HEK293 (cell line): Measurements from ENCODE around the gene ANKRD23.

Experiments used
- CTCF ChIA-PET: fragments of 350-600 bp; formaldehyde crosslinking; extraction: SDS; loops from one replicate; lab custom pipeline; 2021; ENCODE audit warnings: antibody characterized with exemption; lab: Yijun Ruan, JAX
- POLR2A ChIA-PET: fragments of 300-600 bp; formaldehyde crosslinking; extraction: SDS; loops from one replicate; lab custom pipeline; 2020; ENCODE audit warnings: antibody characterized with exemption, inconsistent platforms; lab: Yijun Ruan, JAX
- H3K27ac ChIP-seq: fragments of 200-500 bp; sonication (Bioruptor generic); 2 replicates; pipeline ENCODE4 v1.5.1; 2014; ENCODE audit warnings: low read depth, low read length, control low read depth, inconsistent platforms; ENCODE audit errors: extremely low read depth
- H3K36me3 ChIP-seq, 2 experiments: fragments of 200-500 bp in 1 of 2; sonication (Bioruptor generic) in 1 of 2; 1 replicate in 1 of 2; 2 replicates in 1 of 2; pipeline ENCODE4 v1.5.1; 2014 to 2017; ENCODE audit warnings: inconsistent platforms in 2 of 2, low read length in 2 of 2; ENCODE audit not compliant: control insufficient read depth in 2 of 2, insufficient read depth in 1 of 2
- H3K4me1 ChIP-seq: fragments of 200-500 bp; sonication (Bioruptor generic); 2 replicates; pipeline ENCODE4 v1.5.1; 2014; ENCODE audit warnings: mild to moderate bottlenecking, low read length, inconsistent platforms; ENCODE audit not compliant: control insufficient read depth, insufficient read depth
- H3K4me3 ChIP-seq: 2 replicates; pipeline ENCODE4 v1.5.1; 2011; ENCODE audit warnings: low read depth, mild to moderate bottlenecking, control low read depth, low read length, moderate library complexity
- H3K9me3 ChIP-seq: fragments of 200-500 bp; sonication (Bioruptor generic); 2 replicates; pipeline ENCODE4 v1.5.1; 2014; ENCODE audit warnings: low read depth, low read length, inconsistent platforms; ENCODE audit not compliant: control insufficient read depth, insufficient read depth
- HOXA7 ChIP-seq: sonication (generic); formaldehyde crosslinking; IDR thresholded peaks from 2 replicates; pipeline ENCODE4 v1.8.1; 2022; ENCODE audit warnings: missing genetic modification reagents, borderline replicate concordance
- MEIS1 ChIP-seq: sonication (generic); formaldehyde crosslinking; IDR thresholded peaks from 2 replicates; pipeline ENCODE4 v1.8.1; 2022; ENCODE audit warnings: missing genetic modification reagents, mild to moderate bottlenecking, borderline replicate concordance
- OSR2 ChIP-seq: fragments of 450-650 bp; formaldehyde crosslinking; IDR thresholded peaks from 2 replicates; pipeline ENCODE4 v1.5.1; 2016; ENCODE audit warnings: missing biosample characterization, missing genetic modification characterization
- ZBTB21 ChIP-seq: fragments of 450-650 bp; formaldehyde crosslinking; IDR thresholded peaks from 2 replicates; pipeline ENCODE4 v1.5.1; 2017; ENCODE audit warnings: missing biosample characterization, missing genetic modification characterization
- ZBTB48 ChIP-seq: fragments of 450-650 bp; formaldehyde crosslinking; IDR thresholded peaks from 2 replicates; pipeline ENCODE4 v1.5.1; 2016; ENCODE audit warnings: missing biosample characterization, missing genetic modification characterization
- ZBTB7A ChIP-seq: fragments of 450-650 bp; formaldehyde crosslinking; IDR thresholded peaks from 2 replicates; pipeline ENCODE4 v1.5.1; 2016; ENCODE audit warnings: low read depth, missing biosample characterization, missing genetic modification characterization
- ZBTB8A ChIP-seq: fragments of 450-650 bp; formaldehyde crosslinking; IDR thresholded peaks from 2 replicates; pipeline ENCODE4 v1.5.1; 2016; ENCODE audit warnings: missing biosample characterization, missing genetic modification characterization
- ZIC2 ChIP-seq: fragments of 450-650 bp; formaldehyde crosslinking; IDR thresholded peaks from 2 replicates; pipeline ENCODE4 v1.5.1; 2016; ENCODE audit warnings: missing biosample characterization, missing genetic modification characterization
- ZNF169 ChIP-seq: fragments of 450-650 bp; formaldehyde crosslinking; IDR thresholded peaks from 2 replicates; pipeline ENCODE4 v1.5.1; 2016; ENCODE audit warnings: missing biosample characterization, missing genetic modification characterization
- ZNF221 ChIP-seq: fragments of 450-650 bp; formaldehyde crosslinking; IDR thresholded peaks from 2 replicates; pipeline ENCODE4 v1.5.1; 2017; ENCODE audit warnings: missing biosample characterization, missing genetic modification characterization, borderline replicate concordance
- ZNF324 ChIP-seq: fragments of 450-650 bp; formaldehyde crosslinking; IDR thresholded peaks from 2 replicates; pipeline ENCODE4 v1.5.1; 2016; ENCODE audit warnings: missing biosample characterization, missing genetic modification characterization
- ZNF48 ChIP-seq: fragments of 450-650 bp; formaldehyde crosslinking; IDR thresholded peaks from 2 replicates; pipeline ENCODE4 v1.5.1; 2016; ENCODE audit warnings: missing biosample characterization, missing genetic modification characterization
- ZNF513 ChIP-seq: fragments of 450-650 bp; IDR thresholded peaks from 2 replicates; pipeline ENCODE4 v1.5.1; 2018; ENCODE audit warnings: missing biosample characterization, missing genetic modification characterization
- ZNF580 ChIP-seq: fragments of 450-650 bp; formaldehyde crosslinking; IDR thresholded peaks from 2 replicates; pipeline ENCODE4 v1.5.1; 2016; ENCODE audit warnings: missing biosample characterization, missing genetic modification characterization
- ZNF600 ChIP-seq: fragments of 450-650 bp; formaldehyde crosslinking; IDR thresholded peaks from 2 replicates; pipeline ENCODE4 v1.5.1; 2016; ENCODE audit warnings: missing biosample characterization, missing genetic modification characterization
- ZNF701 ChIP-seq: fragments of 450-650 bp; formaldehyde crosslinking; IDR thresholded peaks from 2 replicates; pipeline ENCODE4 v1.5.1; 2016; ENCODE audit warnings: missing biosample characterization, missing genetic modification characterization
- ZNF843 ChIP-seq: fragments of 450-650 bp; formaldehyde crosslinking; IDR thresholded peaks from 2 replicates; pipeline ENCODE4 v1.5.1; 2016; ENCODE audit warnings: missing biosample characterization, missing genetic modification characterization
- TF ChIP-seq, protein P1 (sequence below): fragments of 450-650 bp; formaldehyde crosslinking; IDR thresholded peaks from 2 replicates; pipeline ENCODE4 v1.5.1; 2016; ENCODE audit warnings: missing biosample characterization, missing genetic modification characterization
- TF ChIP-seq, protein P2 (sequence below): fragments of 450-650 bp; formaldehyde crosslinking; IDR thresholded peaks from 2 replicates; pipeline ENCODE4 v1.5.1; 2016; ENCODE audit warnings: missing biosample characterization, missing genetic modification characterization
- TF ChIP-seq, protein P3 (sequence below): fragments of 450-650 bp; formaldehyde crosslinking; IDR thresholded peaks from 2 replicates; pipeline ENCODE4 v1.5.1; 2016; ENCODE audit warnings: missing biosample characterization, missing genetic modification characterization, low read depth

The ANKRD23 gene

GRCh38 chr2:96841701-96842495, 1.9 kb downstream of the ANKRD23 start:
- 0 out of 2 replicates have a peak, but pooled peaks have one; percentile 13 for TF ChIP-seq ZNF600 (tag by site-specific recombination)
- peak; percentile 43 for TF ChIP-seq ZIC2 (tag by site-specific recombination)
- no peak for TF ChIP-seq MEIS1
- Histone ChIP-seq H3K27ac (no peak overlapping the region), H3K4me3 (no peak overlapping the region), H3K36me3 (peaks cover 5 to 45% of the 10 kb centered on the region in 2 experiments; a peak in 2 of 3 replicates), H3K9me3 (no peaks in the 10 kb centered on the region), H3K4me1 (no peaks in the 10 kb centered on the region)
- CTCF ChIA-PET, result interaction anchor here (2.1 kb wide), 1 partner anchor 16 kb away, joined by 5 read pairs; the partner anchor contains the start of gene ANKRD39
- POLR2A ChIA-PET, result interaction anchor here (2.3 kb wide), 1 partner anchor 16 kb away, joined by 11 read pairs; the partner anchor contains the start of gene ANKRD39

- Histone ChIP-seq H3K9me3 (no peaks in the 10 kb centered on the region), H3K4me3 (no peak overlapping the region), H3K36me3 (peaks cover 4 to 44% of the 10 kb centered on the region in 2 experiments), H3K27ac (no peak overlapping the region), H3K4me1 (no peaks in the 10 kb centered on the region)
- TF ChIP-seq ZNF48 (tag by site-specific recombination) (no peak), ZBTB21 (tag by site-specific recombination) (no peak), ZBTB48 (no peak), HOXA7 (CRISPR knock-in tag) (no peak), ZBTB7A (no peak)
- TF ChIP-seq, protein P1, sequence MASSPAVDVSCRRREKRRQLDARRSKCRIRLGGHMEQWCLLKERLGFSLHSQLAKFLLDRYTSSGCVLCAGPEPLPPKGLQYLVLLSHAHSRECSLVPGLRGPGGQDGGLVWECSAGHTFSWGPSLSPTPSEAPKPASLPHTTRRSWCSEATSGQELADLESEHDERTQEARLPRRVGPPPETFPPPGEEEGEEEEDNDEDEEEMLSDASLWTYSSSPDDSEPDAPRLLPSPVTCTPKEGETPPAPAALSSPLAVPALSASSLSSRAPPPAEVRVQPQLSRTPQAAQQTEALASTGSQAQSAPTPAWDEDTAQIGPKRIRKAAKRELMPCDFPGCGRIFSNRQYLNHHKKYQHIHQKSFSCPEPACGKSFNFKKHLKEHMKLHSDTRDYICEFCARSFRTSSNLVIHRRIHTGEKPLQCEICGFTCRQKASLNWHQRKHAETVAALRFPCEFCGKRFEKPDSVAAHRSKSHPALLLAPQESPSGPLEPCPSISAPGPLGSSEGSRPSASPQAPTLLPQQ (tag by site-specific recombination), result no peak
- POLR2A ChIA-PET, result no interaction called here
- CTCF ChIA-PET, result interaction anchor here (0.5 to 0.8 kb wide), 2 partner anchors 79 to 121 kb away, joined by 3 read pairs; no protein-coding TSS in a partner anchor
Measured at GRCh38 chr2:96839875-96840850, 3.7 kb downstream of the ANKRD23 start.

GRCh38 chr2:96839293-96839874, 4.4 kb downstream of the ANKRD23 start:
- CTCF ChIA-PET, result interaction anchor here (0.8 kb wide), 1 partner anchor 121 kb away, joined by 3 read pairs; no protein-coding TSS in a partner anchor
- Histone ChIP-seq H3K4me3 (no peak overlapping the region), H3K4me1 (no peaks in the 10 kb centered on the region), H3K9me3 (no peaks in the 10 kb centered on the region), H3K36me3 (peaks cover 10 to 49% of the 10 kb centered on the region in 2 experiments), H3K27ac (no peak overlapping the region)
- POLR2A ChIA-PET, result no interaction called here
- TF ChIP-seq ZNF843 (tag by site-specific recombination), result no peak
- TF ChIP-seq, protein P2, sequence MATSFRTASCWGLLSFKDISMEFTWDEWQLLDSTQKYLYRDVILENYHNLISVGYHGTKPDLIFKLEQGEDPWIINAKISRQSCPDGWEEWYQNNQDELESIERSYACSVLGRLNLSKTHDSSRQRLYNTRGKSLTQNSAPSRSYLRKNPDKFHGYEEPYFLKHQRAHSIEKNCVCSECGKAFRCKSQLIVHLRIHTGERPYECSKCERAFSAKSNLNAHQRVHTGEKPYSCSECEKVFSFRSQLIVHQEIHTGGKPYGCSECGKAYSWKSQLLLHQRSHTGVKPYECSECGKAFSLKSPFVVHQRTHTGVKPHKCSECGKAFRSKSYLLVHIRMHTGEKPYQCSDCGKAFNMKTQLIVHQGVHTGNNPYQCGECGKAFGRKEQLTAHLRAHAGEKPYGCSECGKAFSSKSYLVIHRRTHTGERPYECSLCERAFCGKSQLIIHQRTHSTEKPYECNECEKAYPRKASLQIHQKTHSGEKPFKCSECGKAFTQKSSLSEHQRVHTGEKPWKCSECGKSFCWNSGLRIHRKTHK (tag by site-specific recombination), result no peak
- no peak for TF ChIP-seq ZBTB8A (tag by site-specific recombination)
- no peak for TF ChIP-seq ZNF169 (tag by site-specific recombination)
- no peak for TF ChIP-seq ZNF324 (tag by site-specific recombination)
- TF ChIP-seq ZNF701, result no peak
- no peak for TF ChIP-seq OSR2 (tag by site-specific recombination)
- no peak for TF ChIP-seq ZNF513 (tag by site-specific recombination)
- no peak for TF ChIP-seq ZBTB48
- TF ChIP-seq, protein P3, sequence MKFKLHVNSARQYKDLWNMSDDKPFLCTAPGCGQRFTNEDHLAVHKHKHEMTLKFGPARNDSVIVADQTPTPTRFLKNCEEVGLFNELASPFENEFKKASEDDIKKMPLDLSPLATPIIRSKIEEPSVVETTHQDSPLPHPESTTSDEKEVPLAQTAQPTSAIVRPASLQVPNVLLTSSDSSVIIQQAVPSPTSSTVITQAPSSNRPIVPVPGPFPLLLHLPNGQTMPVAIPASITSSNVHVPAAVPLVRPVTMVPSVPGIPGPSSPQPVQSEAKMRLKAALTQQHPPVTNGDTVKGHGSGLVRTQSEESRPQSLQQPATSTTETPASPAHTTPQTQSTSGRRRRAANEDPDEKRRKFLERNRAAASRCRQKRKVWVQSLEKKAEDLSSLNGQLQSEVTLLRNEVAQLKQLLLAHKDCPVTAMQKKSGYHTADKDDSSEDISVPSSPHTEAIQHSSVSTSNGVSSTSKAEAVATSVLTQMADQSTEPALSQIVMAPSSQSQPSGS (tag by site-specific recombination), result no peak
- TF ChIP-seq ZNF580 (tag by site-specific recombination), result no peak
- no peak for TF ChIP-seq ZNF48 (tag by site-specific recombination)
- TF ChIP-seq ZNF221 (tag by site-specific recombination), result no peak
